HG03135 (cell line): ENCODE results near the gene MMP7.
"Not testable (repeated sequence)": the region's sequence is repeated elsewhere in the genome, so short reads cannot be mapped to it uniquely, and the experiment has no call there.

Source experiments
- ATAC-seq: cut with Tn5 transposase; IDR thresholded peaks from one replicate; pipeline ENCODE4 v1.9.1; 2021; ENCODE audit warnings: mild to moderate bottlenecking, moderate library complexity; ENCODE audit not compliant: unreplicated experiment

MMP7 gene

DNA sequence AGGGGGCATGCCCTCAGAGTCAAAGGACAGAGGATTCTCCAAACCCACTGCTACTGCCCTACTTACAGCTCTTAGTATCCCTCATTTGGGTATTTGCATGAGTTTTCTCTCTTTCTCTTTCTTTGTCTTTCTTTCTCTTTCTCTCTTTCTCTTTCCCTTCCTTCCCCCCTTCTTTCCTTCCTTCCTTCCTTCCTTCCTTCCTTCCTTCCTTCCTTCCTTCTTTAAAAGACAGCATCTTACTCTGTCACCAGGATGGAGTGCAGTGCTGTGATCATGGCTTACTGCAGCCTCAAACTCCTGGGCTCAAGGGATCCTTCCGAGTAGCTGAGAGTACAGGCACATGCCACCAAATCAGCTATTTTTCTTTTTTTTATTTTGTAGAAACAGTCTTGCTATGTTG, 14.0 kb upstream of the MMP7 start:
- no peak for ATAC-seq

DNA sequence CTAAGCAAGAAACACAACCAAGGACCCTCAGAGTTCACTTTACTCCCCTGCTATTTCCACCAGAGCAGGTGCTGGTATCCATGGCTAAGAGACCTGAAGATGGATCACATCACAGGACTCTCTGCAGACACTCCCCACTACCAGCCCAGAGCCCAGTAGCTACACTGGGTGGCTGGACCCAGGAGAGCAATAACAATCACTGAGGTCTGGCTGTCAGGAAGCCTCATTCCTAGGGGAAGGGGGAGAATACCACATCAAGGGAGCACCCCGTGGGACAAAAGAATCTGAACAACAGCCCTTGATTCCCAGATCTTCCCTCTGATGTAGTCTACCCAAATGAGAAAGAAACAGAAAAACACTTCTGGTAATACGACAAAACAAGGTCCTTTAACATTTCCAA, 9.0 kb upstream of the MMP7 start:
- ATAC-seq, result no peak

DNA sequence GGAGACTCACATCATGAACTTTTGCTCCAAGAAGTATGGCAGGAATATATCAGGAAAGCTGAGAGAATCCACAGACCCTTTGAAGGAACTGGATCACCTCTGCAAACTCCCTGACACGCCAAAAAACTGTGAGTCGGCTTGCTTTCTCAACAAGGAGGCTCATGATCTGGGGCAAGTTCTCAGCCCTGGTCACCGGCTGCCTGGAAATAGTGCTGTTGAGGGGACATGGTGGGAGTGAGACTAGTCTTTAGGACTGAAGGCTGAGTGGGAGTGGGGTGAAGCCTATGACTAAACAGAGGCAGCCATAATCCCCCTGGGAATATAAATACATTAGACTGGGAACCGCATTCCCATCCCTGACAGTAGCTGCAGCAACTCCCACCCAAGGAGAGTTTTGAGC, 8.4 kb upstream of the MMP7 start:
- ATAC-seq, result no peak

DNA sequence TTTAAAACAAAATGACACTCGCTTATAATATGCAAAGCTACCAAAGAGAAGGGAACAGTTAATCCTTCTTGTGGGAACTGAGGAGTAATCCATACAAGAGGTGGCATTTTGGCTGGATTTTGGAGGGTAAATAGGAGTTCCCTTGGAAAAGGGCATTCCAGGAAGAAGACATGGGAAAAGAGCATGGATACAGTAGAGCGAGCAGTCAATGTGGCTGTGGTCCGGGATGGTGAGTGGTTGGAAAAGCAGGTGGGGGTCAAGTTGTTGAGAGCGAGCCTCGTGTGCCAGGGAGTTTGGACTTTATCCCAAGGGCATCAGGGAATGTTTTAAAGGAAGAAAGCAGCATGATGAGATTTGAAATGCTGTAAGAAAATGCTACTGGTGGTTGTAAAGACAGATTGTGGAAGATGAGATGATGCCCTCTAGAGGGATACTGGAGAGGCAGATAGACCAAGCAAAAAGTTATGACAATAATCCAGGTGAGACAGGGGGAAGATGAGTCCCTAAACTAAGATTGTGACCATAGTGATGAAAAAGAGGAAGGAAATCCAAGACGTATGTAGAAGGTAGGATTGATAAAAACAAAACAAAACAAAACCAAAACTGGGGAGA, 3.8 kb upstream of the MMP7 start:
- no peak for ATAC-seq

DNA sequence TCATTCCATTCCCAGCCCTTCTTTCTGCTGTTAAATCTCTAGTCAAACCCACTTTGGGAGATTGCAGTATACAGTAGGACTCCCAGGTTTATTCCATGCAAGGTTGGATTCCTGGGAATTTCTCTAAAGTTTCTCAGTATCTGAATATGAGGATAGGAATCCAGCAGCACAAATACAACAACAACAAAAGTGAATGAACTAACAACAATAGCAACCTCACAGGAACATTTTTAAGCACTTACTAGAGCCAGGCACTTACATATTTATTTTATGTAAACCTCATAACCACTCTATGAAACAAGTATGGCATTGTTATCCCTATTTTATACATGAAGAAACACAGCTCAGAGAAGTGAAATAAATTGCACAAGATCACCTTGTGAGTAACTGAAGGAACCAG, 1.9 kb downstream of the MMP7 start:
- ATAC-seq, result no peak

DNA sequence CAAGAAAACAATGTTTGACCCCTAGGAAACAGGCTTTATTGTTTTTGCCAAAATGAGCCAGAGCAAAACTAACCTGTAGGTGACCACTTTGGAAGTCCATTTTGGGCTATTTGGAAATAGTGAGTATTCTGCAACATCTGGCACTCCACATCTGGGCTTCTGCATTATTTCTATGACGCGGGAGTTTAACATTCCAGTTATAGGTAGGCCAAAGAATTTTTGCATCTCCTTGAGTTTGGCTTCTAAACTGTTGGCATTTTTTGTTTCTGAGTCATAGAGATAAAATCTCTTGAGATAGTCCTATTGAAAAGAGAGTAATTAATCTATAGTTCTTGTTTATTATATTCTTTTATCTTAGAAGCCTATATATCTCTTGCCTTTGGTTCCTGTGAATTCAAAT, 2.9 kb downstream of the MMP7 start:
- ATAC-seq, result no peak

DNA sequence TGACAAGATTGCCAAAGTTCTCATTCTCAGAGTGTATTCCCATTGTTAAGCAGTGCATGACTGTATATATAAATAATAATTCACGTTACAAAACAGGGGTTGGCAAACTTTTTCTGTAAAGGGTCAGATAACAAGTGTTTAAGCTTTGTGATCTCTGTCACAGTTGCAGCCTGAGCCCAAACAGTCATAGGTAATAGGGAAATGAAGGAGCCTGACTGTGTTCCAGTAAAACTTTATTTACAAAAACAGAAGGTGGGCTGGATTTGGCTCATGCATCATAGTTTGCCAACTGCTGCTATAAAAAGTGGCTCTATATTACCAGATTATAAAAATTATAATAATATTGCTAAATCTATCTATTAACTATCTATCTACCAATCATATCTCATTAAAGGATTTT, 3.5 kb downstream of the MMP7 start:
- ATAC-seq, result no peak

DNA sequence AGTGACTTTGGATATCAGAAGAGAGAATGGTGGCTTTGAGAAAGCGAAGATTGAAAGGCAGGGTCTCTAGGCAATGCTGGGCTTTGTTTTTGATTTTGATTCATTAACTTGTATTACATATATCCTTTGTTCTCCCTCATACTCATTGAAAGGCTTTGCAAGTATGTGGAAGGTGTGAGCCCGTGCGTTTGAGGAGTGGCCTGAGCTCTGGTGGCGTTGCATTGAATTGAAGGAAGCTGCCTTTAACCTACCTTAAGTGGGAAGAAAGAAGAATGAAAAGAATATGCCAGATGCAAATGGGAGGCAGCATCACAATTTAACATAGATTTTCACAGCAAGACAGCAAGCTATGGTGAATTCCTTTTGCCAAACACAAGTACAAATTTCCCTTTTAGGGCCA, 6.7 kb downstream of the MMP7 start:
- ATAC-seq, result no peak

DNA sequence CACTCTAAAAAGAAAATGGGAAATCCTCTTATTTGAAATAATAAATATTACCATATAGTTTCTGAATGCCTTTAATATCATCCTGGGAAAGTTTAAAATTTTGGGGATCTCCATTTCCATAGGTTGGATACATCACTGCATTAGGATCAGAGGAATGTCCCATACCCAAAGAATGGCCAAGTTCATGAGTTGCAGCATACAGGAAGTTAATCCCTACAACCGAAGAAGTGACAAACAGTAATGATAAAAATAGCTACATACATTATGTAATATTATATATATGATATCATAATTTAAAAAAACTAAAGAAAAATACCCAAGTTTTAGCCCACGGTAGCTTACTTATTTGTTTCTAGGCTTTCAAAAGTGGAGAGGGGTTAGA, 7.4 kb downstream of the MMP7 start:
- no peak for ATAC-seq

DNA sequence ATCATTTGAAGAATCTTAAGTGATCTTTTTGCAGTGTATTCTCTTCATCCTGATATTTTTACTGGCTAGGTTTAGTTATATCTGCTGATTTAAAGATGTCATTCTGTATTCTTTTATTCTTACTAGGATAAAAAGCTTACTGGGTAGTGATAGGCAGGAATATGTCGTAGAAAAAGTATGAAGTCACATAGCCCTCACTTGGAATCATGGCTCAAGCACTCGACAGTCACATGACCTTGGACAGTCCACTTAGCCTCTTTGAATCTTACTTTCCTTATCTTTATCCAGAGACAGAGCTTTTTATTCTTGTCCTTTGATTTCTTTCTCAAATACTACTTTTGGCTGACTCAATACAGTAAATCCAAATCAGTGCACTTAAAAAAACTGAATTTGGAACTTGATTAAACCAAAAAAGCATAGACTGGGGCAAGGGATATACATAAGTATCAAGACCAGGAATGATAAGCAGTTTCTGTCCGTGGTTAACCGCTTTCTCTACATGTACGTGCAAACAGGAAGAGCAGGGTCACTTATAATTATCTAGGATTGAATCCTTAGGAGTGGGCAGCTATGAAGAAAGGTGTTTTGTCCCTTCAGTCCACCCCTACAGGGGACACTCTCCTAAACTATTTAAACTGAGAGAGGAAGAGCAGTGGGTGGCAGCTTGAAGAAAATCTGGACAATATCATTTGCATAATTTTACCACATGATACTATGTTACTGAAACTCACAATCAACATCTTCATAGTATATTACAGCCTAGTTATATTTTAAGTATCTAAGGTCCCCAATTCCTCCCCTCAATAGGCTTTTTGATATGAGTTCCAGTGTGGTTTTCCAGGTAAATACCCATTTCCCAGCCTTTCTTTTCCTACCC, 8.0 kb downstream of the MMP7 start:
- peak; percentile 70 for ATAC-seq

DNA sequence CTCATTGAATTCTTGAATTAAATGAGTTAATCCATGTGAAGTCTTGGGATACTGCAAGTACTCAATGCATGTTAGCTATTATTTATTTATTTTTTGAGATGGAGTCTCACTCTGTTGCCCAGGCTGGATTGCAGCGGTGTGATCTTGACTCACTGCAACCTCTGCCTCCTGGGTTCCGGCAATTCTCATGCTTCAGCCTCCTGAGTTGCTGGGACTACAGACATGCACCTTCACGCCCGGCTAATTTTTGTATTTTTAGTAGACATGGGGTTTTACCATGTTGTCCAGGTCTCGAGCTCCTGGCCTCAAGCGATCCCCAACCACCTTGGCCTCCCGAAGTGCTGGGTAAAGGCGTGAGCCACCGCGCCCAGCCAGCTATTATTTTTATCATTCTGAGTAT, 9.4 kb downstream of the MMP7 start:
- no peak for ATAC-seq

DNA sequence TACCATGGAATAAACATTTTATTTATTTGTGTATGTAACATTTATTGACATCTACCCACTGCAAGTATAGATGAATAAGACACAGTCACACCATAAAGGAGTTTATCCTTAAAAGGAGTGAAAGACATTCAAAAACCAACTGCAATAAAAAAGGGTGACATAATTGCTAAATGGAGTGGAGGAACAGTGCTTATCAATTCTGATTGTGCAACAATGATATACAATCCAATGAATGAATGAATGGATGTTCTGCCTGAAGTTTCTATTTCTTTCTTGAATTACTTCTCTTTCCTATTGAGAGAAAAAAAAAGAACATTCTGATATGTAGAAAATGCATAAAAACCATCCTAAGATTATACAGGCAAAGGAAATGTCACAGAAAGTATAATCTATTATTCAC, 10.0 kb downstream of the MMP7 start:
- ATAC-seq, result no peak

DNA sequence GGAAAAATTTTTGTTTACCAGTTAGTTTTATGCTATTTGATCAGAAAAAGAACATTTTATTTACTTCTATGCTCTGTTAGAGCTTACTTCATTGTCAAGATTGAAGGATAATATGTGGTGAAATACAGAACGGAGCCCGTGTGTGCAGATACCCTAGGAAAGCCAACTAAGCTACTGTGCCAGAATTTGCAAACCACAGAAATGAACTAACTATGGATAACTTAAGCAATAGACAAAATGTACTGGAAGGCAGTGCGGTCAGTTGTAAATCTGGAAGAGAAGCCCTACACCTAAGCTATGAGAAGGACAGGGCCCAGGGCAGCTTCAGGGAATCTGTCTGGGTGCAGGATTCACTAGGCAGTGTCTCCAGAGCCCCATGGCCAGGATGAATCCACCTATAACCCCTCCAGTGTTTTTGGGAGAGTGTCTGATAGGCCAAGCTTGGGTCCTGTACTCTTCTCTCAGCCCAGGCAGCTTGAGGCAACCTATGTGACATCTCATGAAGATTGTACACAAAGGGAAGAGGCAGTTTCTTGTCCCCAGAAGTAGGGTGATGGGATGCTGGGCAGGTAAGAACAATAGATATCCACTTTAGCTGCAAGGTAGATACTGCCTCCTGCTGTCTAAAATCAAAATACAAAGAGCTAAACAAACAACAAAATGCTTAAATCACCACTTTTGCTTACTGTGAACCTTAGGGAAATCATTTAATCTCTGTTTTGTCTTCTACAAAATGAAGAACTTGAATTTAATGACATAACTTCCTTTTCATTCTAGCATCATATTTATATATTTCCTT, 12.1 kb downstream of the MMP7 start:
- ATAC-seq, result no peak

DNA sequence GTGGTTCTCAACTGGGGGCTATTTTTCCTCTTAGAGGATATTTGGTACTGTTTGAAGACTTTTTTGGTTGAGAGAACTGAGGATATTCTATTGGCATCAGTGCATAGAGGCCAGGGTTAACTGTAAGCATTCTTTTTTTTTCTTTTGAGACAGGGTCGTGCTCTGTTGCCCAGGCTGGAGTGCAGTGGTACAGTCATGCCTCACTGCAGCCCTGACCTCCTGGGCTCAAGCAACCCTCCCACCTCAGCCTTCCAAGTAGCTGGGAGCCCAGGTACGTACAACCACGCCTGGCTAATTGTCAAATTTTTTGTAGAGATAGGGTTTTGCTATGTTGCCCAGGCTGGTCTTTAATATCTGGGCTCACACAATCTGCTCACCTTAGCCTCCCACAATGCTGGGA, 12.9 kb downstream of the MMP7 start:
- no peak for ATAC-seq

DNA sequence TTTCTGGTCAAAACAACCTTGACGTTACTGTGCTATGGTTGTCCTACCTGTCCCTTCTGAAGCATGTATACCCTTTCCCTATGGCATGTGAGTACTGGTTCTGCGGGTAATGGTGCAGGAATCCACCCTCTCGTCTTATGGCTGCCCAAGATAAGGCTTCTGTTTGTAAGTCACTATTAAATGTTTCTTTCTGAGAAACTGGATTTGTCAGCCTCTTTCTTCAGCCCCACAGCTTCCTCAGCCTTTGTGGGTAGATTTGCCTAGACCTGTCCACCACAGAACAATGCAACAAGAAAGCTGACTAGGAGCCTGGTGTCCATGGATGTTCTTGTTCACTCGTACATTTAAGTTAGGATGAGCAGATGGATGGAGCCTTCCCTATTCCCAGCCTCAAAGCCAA, 14.4 kb downstream of the MMP7 start:
- ATAC-seq, result no peak

DNA sequence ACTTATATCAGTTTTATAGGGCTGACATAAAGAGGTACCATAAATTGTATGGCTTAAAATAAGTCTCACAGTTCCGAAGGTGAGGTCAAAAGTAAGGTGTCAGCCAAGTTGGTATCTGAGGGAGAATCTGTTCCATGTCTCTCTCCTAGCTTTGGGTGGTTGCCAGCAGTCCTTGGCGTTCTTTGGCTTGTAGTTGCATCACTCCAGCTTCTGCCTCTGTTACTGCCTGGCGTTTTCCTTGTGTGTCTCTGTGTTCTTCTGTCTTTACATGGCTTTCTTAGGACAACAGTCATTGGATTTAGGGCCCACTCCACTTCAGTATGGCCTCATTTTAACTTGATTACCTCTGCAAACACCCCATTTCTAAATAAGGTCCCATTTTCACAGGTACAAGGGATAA, 16.7 kb downstream of the MMP7 start:
- no peak for ATAC-seq

DNA sequence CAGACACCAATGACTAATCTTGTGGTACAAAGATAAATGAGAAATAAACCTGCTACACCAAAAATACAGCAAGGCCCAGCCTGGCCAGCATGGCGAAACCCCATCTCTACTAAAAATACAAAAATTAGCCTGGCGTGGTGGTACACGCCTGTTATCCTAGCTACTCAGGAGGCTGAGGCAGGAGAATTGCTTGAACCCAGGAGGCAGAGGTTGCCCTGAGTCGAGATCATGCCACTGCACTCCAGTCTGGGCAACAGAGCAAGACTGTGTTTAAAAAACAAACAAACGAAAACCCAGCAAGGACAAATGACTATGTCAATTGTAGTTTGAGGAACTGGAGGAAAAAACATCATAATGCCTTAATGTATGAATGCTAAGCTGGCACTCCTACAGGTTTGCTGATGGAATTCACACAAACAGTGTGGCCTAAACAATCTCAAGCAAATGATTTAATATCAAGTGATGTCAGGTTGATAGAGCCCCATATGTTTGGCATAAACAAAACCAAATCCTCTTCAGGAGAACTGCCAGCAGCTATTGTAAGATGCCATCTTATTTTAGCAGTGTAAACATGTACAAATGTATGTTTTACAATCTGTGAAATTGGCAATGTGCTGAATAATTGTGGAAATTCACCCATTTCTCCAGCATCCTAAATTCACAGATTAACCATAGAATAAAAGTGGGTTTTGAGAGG, 20.0 kb downstream of the MMP7 start:
- no peak for ATAC-seq

DNA sequence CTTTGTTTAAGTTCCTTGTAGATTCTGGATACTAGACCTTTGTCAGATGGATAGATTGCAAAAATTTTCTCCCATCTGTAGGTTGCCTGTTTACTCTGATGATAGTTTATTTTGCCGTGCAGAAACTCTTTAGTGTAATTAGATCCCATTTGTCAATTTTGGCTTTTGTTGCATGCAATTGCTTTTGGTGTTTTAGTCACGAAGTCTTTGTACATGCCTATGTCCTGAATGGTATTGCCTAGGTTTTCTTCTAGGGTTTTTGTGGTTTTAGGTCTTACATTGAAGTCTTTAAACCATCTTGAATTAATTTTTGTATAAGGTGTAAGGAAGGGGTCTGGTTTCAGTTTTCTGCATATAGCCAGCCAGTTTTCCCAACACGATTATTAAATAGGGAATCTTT, 27.7 kb downstream of the MMP7 start:
- ATAC-seq, result not testable (repeated sequence)

DNA sequence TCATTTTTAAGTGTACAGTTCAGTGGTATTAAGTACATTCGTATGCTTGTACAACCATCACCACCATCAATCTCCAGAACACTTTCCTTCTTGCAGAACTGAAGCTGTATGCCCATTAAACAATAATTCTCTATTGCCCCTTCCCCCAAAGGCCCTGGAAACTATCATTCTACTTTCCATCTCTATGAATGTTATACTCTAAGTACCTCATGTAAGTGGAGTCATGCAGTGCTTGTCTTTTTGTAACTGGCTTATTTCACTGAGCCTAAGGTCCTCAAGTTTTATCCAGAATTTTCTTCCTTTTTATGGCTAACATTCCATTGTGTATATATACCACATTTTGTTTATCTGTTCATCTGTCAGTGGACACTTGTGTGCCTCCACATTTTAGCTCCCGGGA, 29.7 kb downstream of the MMP7 start:
- ATAC-seq, result no peak

DNA sequence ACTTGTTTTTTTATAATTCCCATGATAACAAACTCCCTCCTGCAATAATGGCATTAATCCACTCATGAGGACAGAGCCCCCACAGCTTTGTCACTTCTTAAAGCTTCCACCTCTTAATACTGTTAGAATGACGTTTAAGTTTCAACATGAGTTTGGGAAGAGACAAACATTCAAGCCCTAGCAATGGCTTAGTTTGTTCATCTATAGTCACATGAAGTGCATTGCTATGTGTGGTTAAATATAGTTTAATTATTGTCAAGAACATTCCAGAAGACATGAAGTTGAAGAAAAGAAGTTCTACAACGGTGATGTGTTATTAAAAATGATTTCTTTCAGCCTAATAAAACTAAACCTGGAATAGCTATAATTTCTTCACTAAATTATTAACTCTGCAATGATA, 30.6 kb downstream of the MMP7 start:
- no peak for ATAC-seq

DNA sequence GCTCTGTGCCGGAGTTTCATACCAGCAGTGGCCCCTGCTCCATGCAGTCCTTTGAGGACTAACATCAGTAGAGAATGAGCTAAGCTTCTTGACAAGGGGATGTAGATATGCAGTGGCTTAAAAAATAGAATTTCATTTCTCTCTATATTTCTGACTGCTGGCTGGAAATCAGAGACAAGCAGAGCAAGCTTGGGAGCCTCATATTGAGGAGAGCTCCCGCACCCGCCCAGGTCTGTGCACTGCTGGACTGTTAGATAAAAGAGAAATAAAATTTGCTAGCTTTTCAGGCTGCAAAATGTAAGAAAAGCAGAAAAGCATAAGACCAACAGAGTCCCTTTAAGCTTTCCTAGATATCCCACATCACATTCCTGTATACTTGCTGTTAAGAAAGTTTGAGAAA, 31.4 kb downstream of the MMP7 start:
- ATAC-seq, result no peak
